A673 (cell line): Measurements from ENCODE around the gene ADGRL3. TPM values are rescaled to one million over a fixed set of nuclear protein-coding genes. Genes with fewer than 3 reads are reported as not detected.

ENCODE experiments used
- BruUV-seq: library from RNA; stranded (reverse); fragments of 400-500 nt; replicated peaks from 2 replicates; lab custom pipeline; 2021; lab: Mats Ljungman, UMichigan
- CTCF ChIA-PET: fragments of 300-600 bp; sonication (Branson Sonifier 250); formaldehyde crosslinking; loops from one replicate; lab custom pipeline; 2022; ENCODE audit warnings: antibody characterized with exemption; lab: Charles Lee
- POLR2A ChIA-PET: fragments of 300-600 bp; sonication (Branson Sonifier 250); formaldehyde crosslinking; loops from one replicate; lab custom pipeline; 2022; ENCODE audit warnings: antibody characterized with exemption; ENCODE audit not compliant: low non-redundant PET; lab: Charles Lee
- DNase-seq: peaks from one replicate; pipeline ENCODE4 v3.0.0-alpha.2; 2015; ENCODE audit warnings: low spot score
- H3K27ac ChIP-seq: fragments of 200-600 bp; sonication (generic); 2 replicates; pipeline ENCODE4 v1.5.1; 2016; ENCODE audit warnings: mixed run types, low read depth, mild to moderate bottlenecking, mixed read lengths, antibody characterized with exemption, low read length; ENCODE audit not compliant: poor library complexity, severe bottlenecking
- H3K27me3 ChIP-seq: fragments of 200-600 bp; sonication (generic); replicated peaks from 2 replicates; pipeline ENCODE4 v1.6.1; 2017; ENCODE audit warnings: mixed run types, low read depth, mild to moderate bottlenecking, mixed read lengths, antibody characterized with exemption, low read length; ENCODE audit not compliant: insufficient read depth, poor library complexity
- H3K36me3 ChIP-seq: fragments of 200-600 bp; sonication (generic); 2 replicates; pipeline ENCODE4 v1.6.1; 2016; ENCODE audit warnings: mixed run types, mild to moderate bottlenecking, mixed read lengths, antibody characterized with exemption, low read length; ENCODE audit not compliant: insufficient read depth, poor library complexity, severe bottlenecking
- H3K4me1 ChIP-seq: fragments of 200-600 bp; sonication (generic); 2 replicates; pipeline ENCODE4 v1.6.1; 2017; ENCODE audit warnings: mixed run types, mild to moderate bottlenecking, mixed read lengths, antibody characterized with exemption, low read length; ENCODE audit not compliant: insufficient read depth, poor library complexity, severe bottlenecking
- H3K4me3 ChIP-seq: fragments of 200-600 bp; sonication (generic); 2 replicates; pipeline ENCODE4 v1.5.1; 2016; ENCODE audit warnings: low read depth, mixed run types, mild to moderate bottlenecking, mixed read lengths, low read length; ENCODE audit not compliant: poor library complexity, severe bottlenecking
- H3K9me3 ChIP-seq: fragments of 200-600 bp; sonication (generic); 2 replicates; pipeline ENCODE4 v1.6.1; 2016; ENCODE audit warnings: mixed run types, low read depth, mild to moderate bottlenecking, mixed read lengths, antibody characterized with exemption, low read length; ENCODE audit not compliant: poor library complexity, severe bottlenecking
- EZH2 ChIP-seq: fragments of 200-600 bp; sonication (generic); IDR thresholded peaks from 2 replicates; pipeline ENCODE4 v1.6.1; 2017; ENCODE audit warnings: borderline replicate concordance, low read depth, mild to moderate bottlenecking, mixed read lengths, antibody characterized with exemption, low read length; ENCODE audit not compliant: poor library complexity, severe bottlenecking
- intact Hi-C: fragments of 100-400 bp; cut with micrococcal nuclease; formaldehyde crosslinking; loops from one replicate; pipeline ENCODE4 v1.10.0; 2022; ENCODE audit not compliant: unreplicated experiment
- total RNA-seq: library from RNA; stranded (reverse); gene quantifications from 2 replicates; pipeline ENCODE4 v1.2.3, GENCODE V29; 2021
- TF ChIP-seq, protein P1 (sequence below): fragments of 300-800, 200-600 bp; sonication (generic); conservative IDR thresholded peaks from 2 replicates; pipeline ENCODE4 v1.5.1; 2017; ENCODE audit warnings: low read depth, mild to moderate bottlenecking, antibody characterized with exemption, low read length, moderate library complexity, mixed read lengths

Gene ADGRL3
- total RNA-seq, 1 experiment from 2014 or later, result not detected

GRCh38 chr4:62015043-62015739, 815.1 kb downstream of the ADGRL3 start:
- no peak for DNase-seq
- CTCF ChIA-PET, result no interaction called here
- intact Hi-C loops, result no loop called here
- BruUV-seq, result no TSS peak
- no peaks in the 10 kb centered on the region for H3K36me3 ChIP-seq
- no peaks in the 10 kb centered on the region for H3K4me1 ChIP-seq
- POLR2A ChIA-PET, result no interaction called here
- no peaks in the 10 kb centered on the region for H3K27me3 ChIP-seq
- TF ChIP-seq, protein P1, sequence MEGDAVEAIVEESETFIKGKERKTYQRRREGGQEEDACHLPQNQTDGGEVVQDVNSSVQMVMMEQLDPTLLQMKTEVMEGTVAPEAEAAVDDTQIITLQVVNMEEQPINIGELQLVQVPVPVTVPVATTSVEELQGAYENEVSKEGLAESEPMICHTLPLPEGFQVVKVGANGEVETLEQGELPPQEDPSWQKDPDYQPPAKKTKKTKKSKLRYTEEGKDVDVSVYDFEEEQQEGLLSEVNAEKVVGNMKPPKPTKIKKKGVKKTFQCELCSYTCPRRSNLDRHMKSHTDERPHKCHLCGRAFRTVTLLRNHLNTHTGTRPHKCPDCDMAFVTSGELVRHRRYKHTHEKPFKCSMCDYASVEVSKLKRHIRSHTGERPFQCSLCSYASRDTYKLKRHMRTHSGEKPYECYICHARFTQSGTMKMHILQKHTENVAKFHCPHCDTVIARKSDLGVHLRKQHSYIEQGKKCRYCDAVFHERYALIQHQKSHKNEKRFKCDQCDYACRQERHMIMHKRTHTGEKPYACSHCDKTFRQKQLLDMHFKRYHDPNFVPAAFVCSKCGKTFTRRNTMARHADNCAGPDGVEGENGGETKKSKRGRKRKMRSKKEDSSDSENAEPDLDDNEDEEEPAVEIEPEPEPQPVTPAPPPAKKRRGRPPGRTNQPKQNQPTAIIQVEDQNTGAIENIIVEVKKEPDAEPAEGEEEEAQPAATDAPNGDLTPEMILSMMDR, result no peak
- TF ChIP-seq EZH2, result no peak
- H3K9me3 ChIP-seq, result no peaks in the 10 kb centered on the region
- no peak overlapping the region for H3K4me3 ChIP-seq
- no peak overlapping the region for H3K27ac ChIP-seq

GRCh38 chr4:62018537-62018936, 818.4 kb downstream of the ADGRL3 start:
- no TSS peak for BruUV-seq
- no peaks in the 10 kb centered on the region for H3K27me3 ChIP-seq
- POLR2A ChIA-PET, result no interaction called here

DNA sequence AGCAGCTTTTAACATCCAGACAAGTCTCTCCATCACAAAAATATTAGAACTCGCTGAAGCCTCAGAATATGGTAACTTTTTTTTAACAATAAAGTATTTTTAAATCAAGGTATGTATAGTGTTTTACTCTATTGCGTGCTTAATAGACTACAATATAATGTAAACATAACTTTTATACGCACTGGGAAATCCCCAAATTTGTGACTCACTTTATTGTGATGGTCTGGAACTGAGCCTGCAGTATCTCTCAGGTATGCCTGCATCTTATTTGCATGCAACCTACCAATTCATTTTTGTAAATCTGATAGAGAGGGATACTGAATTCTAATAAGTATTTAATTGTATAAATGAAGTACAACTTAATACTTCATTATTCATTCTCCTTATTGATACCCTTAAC, 823.5 kb downstream of the ADGRL3 start:
- no TSS peak for BruUV-seq
- Histone ChIP-seq H3K27me3 (no peaks in the 10 kb centered on the region), H3K9me3 (no peaks in the 10 kb centered on the region), H3K4me3 (no peak overlapping the region), H3K36me3 (no peaks in the 10 kb centered on the region), H3K27ac (no peak overlapping the region), H3K4me1 (no peaks in the 10 kb centered on the region)
- TF ChIP-seq, protein P1, result no peak
- TF ChIP-seq EZH2, result no peak
- DNase-seq, result no peak
- intact Hi-C loops, result no loop called here
- CTCF ChIA-PET, result no interaction called here
- POLR2A ChIA-PET, result no interaction called here

More at GRCh38 chr4:62018537-62018936, 818.4 kb downstream of the ADGRL3 start:
- no peak for DNase-seq
- intact Hi-C loops, result no loop called here
- H3K4me1 ChIP-seq, result no peaks in the 10 kb centered on the region
- H3K36me3 ChIP-seq, result no peaks in the 10 kb centered on the region
- H3K9me3 ChIP-seq, result no peaks in the 10 kb centered on the region
- CTCF ChIA-PET, result no interaction called here
- H3K27ac ChIP-seq, result no peak overlapping the region
- TF ChIP-seq, protein P1, result no peak
- TF ChIP-seq EZH2, result no peak
- no peak overlapping the region for H3K4me3 ChIP-seq
